ENCODE data around the gene STBD1.
A peak's percentile ranks its signal among the peaks of the same experiment; 100 is the strongest.

The STBD1 gene

GRCh38 chr4:76309939-76310550 lies 3.5 kb downstream of the STBD1 start:
- TF ChIP-seq, protein P1, sequence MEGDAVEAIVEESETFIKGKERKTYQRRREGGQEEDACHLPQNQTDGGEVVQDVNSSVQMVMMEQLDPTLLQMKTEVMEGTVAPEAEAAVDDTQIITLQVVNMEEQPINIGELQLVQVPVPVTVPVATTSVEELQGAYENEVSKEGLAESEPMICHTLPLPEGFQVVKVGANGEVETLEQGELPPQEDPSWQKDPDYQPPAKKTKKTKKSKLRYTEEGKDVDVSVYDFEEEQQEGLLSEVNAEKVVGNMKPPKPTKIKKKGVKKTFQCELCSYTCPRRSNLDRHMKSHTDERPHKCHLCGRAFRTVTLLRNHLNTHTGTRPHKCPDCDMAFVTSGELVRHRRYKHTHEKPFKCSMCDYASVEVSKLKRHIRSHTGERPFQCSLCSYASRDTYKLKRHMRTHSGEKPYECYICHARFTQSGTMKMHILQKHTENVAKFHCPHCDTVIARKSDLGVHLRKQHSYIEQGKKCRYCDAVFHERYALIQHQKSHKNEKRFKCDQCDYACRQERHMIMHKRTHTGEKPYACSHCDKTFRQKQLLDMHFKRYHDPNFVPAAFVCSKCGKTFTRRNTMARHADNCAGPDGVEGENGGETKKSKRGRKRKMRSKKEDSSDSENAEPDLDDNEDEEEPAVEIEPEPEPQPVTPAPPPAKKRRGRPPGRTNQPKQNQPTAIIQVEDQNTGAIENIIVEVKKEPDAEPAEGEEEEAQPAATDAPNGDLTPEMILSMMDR (IDR thresholded peaks at IDR 0.05; ENCODE audit: unreplicated experiment in 3 of 3): no peak
- H3K27ac Mint-ChIP-seq: peak overlapping the region in 1 of 3 experiments; percentile 59
- no peak overlapping the region for H3K4me3 Mint-ChIP-seq
- H3K4me1 Mint-ChIP-seq: peaks cover 21% of the 10 kb centered on the region
- peaks cover 2% of the 10 kb centered on the region for H3K9me3 Mint-ChIP-seq
- H3K36me3 Mint-ChIP-seq (ENCODE audit: low read depth): peaks cover 7% of the 10 kb centered on the region
- peaks cover 10% of the 10 kb centered on the region for H3K27me3 Mint-ChIP-seq (ENCODE audit: low read depth)

DNA sequence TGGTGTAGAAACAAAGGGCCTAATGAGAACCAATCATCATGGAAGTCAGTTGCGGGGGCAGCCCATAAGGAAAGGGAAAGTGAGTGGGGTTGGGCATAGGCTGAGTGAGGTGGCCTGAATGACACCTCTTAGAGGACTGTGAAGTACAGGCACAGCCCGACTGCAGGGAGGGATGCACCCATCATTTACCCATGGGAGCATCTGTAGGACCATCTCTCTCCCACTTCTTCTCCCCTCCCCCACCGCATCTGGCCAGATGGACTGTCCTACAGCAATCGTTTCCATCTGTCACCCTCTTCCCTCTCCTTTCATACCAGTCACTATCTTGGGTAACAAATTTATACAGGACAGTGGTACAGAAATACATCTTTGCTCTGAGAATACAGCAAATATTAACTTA lies 4.2 kb downstream of the STBD1 start:
- Mint-ChIP-seq H3K4me3 (no peak overlapping the region), H3K36me3 (ENCODE audit: low read depth) (peaks cover 7% of the 10 kb centered on the region), H3K9me3 (peaks cover 2% of the 10 kb centered on the region), H3K27me3 (ENCODE audit: low read depth) (peaks cover 4% of the 10 kb centered on the region), H3K4me1 (peaks cover 14% of the 10 kb centered on the region), H3K27ac (no peak overlapping the region)
- TF ChIP-seq, protein P1 (IDR thresholded peaks at IDR 0.05; ENCODE audit: unreplicated experiment in 3 of 3): no peak

DNA sequence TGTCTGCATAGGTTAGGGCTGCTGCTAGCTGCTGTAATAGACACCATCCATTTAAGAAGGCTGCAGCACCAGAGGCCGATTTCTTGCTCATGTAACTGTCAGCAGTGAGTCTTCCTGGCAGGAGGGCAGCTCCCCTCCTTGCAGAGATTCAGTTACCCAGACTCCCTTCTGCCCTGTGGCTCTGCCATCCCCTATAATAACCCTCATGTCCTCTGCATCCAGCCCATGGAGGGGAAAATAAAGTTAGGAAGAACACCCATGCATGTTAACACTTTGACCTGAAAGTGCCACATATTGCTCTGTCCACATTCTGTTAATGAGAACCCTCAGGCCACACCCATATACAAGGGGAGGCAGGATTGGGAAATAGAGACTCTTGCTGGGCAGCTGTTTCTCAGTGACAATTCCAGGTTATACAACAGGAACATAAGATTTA lies 5.4 kb downstream of the STBD1 start:
- H3K27me3 Mint-ChIP-seq (ENCODE audit: low read depth): peaks cover 4% of the 10 kb centered on the region
- TF ChIP-seq, protein P1 (IDR thresholded peaks at IDR 0.05; ENCODE audit: unreplicated experiment in 3 of 3): no peak
- H3K4me3 Mint-ChIP-seq: no peak overlapping the region
- no peak overlapping the region for H3K27ac Mint-ChIP-seq
- peaks cover 8% of the 10 kb centered on the region for H3K36me3 Mint-ChIP-seq (ENCODE audit: low read depth)
- H3K4me1 Mint-ChIP-seq: peaks cover 14% of the 10 kb centered on the region
- H3K9me3 Mint-ChIP-seq: peaks cover 11% of the 10 kb centered on the region

- H3K4me1 Mint-ChIP-seq: peaks cover 11% of the 10 kb centered on the region
- no peak overlapping the region for H3K4me3 Mint-ChIP-seq
- H3K36me3 Mint-ChIP-seq (ENCODE audit: low read depth): peaks cover 10% of the 10 kb centered on the region
- peaks cover 15% of the 10 kb centered on the region for H3K9me3 Mint-ChIP-seq
- no peak overlapping the region for H3K27ac Mint-ChIP-seq
- peaks cover 2% of the 10 kb centered on the region for H3K27me3 Mint-ChIP-seq (ENCODE audit: low read depth)
- TF ChIP-seq, protein P1 (IDR thresholded peaks at IDR 0.05; ENCODE audit: unreplicated experiment in 3 of 3): no peak
Observed at GRCh38 chr4:76312457-76312856, 5.9 kb downstream of the STBD1 start.

DNA sequence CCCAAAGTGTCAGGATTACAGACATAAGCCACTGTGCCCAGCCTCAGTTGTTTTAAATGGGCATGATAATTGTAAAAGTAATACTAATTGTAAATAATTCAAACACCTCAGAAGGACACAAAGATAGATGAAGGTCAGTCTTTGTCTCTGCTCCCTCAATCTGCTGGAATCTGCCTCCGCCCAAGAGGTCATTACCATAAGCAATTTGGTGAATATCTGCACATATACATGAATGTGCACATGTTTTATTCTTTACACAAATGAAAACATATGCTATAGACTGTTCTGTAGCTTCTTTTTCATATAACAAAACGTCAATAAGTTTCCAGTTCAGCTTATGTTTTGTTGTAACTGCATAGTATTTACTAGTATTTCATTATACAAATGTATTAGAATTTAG lies 7.0 kb downstream of the STBD1 start:
- Mint-ChIP-seq H3K9me3 (peaks cover 25% of the 10 kb centered on the region), H3K4me3 (no peak overlapping the region), H3K4me1 (peaks cover 7% of the 10 kb centered on the region), H3K36me3 (ENCODE audit: low read depth) (peaks cover 10% of the 10 kb centered on the region), H3K27ac (no peak overlapping the region), H3K27me3 (ENCODE audit: low read depth) (no peaks in the 10 kb centered on the region)
- TF ChIP-seq, protein P1 (IDR thresholded peaks at IDR 0.05; ENCODE audit: unreplicated experiment in 3 of 3): no peak

- TF ChIP-seq, protein P1 (IDR thresholded peaks at IDR 0.05; ENCODE audit: unreplicated experiment in 3 of 3): no peak
- H3K4me1 Mint-ChIP-seq: peaks cover 4% of the 10 kb centered on the region
- H3K36me3 Mint-ChIP-seq (ENCODE audit: low read depth): peaks cover 3% of the 10 kb centered on the region
- no peaks in the 10 kb centered on the region for H3K27me3 Mint-ChIP-seq (ENCODE audit: low read depth)
- H3K27ac Mint-ChIP-seq: no peak overlapping the region
- peaks cover 37% of the 10 kb centered on the region for H3K9me3 Mint-ChIP-seq
- H3K4me3 Mint-ChIP-seq: no peak overlapping the region
Observed at GRCh38 chr4:76315267-76315918, 8.9 kb downstream of the STBD1 start.

Data from nephron (organoid).